B cell (primary cell): Measurements from ENCODE around the gene UCKL1. TPM values are rescaled to one million over a fixed set of nuclear protein-coding genes. Genes with fewer than 3 reads are reported as not detected.
A peak's percentile ranks its signal among the peaks of the same experiment; 100 is the strongest.

Experiments
- ATAC-seq: fragments of 200-7000 bp; cut with Tn5 transposase; one replicate; pipeline ENCODE4 v1.10.0; 2021; ENCODE audit warnings: low read depth, mild to moderate bottlenecking, moderate number of reproducible peaks, moderate library complexity
- CTCF ChIA-PET: fragments of 350-600 bp; sonication (Branson Sonifier 250); formaldehyde crosslinking; loops from one replicate; lab custom pipeline; 2021; ENCODE audit warnings: antibody characterized with exemption, inconsistent platforms; lab: Charles Lee
- POLR2A ChIA-PET: fragments of 350-600 bp; sonication (Branson Sonifier 250); formaldehyde crosslinking; loops from one replicate; lab custom pipeline; 2021; ENCODE audit warnings: antibody characterized with exemption; lab: Charles Lee
- DNase-seq: peaks from one replicate; pipeline ENCODE4 v3.0.0; 2013
- H2AFZ ChIP-seq: 2 replicates; pipeline ENCODE4 v1.6.1; 2012; ENCODE audit warnings: mild to moderate bottlenecking, low read depth, low read length; ENCODE audit not compliant: insufficient read depth, poor library complexity, severe bottlenecking
- H3K27ac ChIP-seq, 2 donors: 1 replicate in 1 of 2; 2 replicates in 1 of 2; pipeline ENCODE4 v1.5.1; 2012 to 2013; ENCODE audit warnings: low read length in 2 of 2, mild to moderate bottlenecking in 2 of 2, moderate library complexity in 1 of 2
- H3K27me3 ChIP-seq, 4 experiments: fragments of 200-600 bp in 1 of 4; sonication (generic) in 1 of 4; replicated peaks in 1 of 4; 1 replicate in 2 of 4; 2 replicates in 2 of 4; pipeline versions ENCODE4 v1.6.1 to v1.7.0; 2013 to 2016; ENCODE audit warnings: low read length in 3 of 4, mild to moderate bottlenecking in 2 of 4, mixed read lengths in 1 of 4, moderate library complexity in 1 of 4; ENCODE audit not compliant: insufficient read depth in 4 of 4, control insufficient read depth in 3 of 4; ENCODE audit errors: control extremely low read depth in 1 of 4
- H3K36me3 ChIP-seq, 2 experiments: replicated peaks in 1 of 2; 1 replicate in 1 of 2; 2 replicates in 1 of 2; pipeline versions ENCODE4 v1.6.1 to v1.7.1; 2013; ENCODE audit warnings: low read length in 1 of 2; ENCODE audit not compliant: insufficient read depth in 2 of 2, control insufficient read depth in 1 of 2; ENCODE audit errors: control extremely low read depth in 1 of 2, extremely low read depth in 1 of 2
- H3K4me1 ChIP-seq, 2 donors: fragments of 200-600 bp in 1 of 2; sonication (generic) in 1 of 2; 1 replicate in 1 of 2; 2 replicates in 1 of 2; pipeline versions ENCODE4 v1.5.1 to v1.6.1; 2013 to 2017; ENCODE audit warnings: low read length in 2 of 2; ENCODE audit not compliant: control insufficient read depth in 2 of 2, insufficient read depth in 2 of 2
- H3K4me2 ChIP-seq: replicated peaks from 2 replicates; pipeline ENCODE3; 2012; ENCODE audit warnings: mild to moderate bottlenecking, low read depth, low read length; ENCODE audit not compliant: poor library complexity, severe bottlenecking
- H3K4me3 ChIP-seq, 5 experiments: fragments of 200-600 bp in 1 of 5; sonication (generic) in 1 of 5; 1 replicate in 3 of 5; 2 replicates in 2 of 5; pipeline versions ENCODE4 v1.5.1 to v1.7.0; 2011 to 2016; ENCODE audit warnings: low read length in 4 of 5, mild to moderate bottlenecking in 4 of 5, low read depth in 2 of 5, control low read depth in 1 of 5, moderate library complexity in 1 of 5; ENCODE audit not compliant: insufficient read depth in 1 of 5; ENCODE audit errors: control extremely low read depth in 1 of 5, extremely low read depth in 1 of 5
- H3K79me2 ChIP-seq: fragments of 200-600 bp; sonication (generic); one replicate; pipeline ENCODE4 v1.6.0; 2016; ENCODE audit warnings: low read length; ENCODE audit not compliant: control insufficient read depth, insufficient read depth
- H3K9ac ChIP-seq: fragments of 200-600 bp; sonication (generic); 2 replicates; pipeline ENCODE4 v1.6.1; 2017; ENCODE audit warnings: mild to moderate bottlenecking, low read length, moderate library complexity
- H3K9me3 ChIP-seq, 3 donors: one replicate each; pipeline versions ENCODE4 v1.6.1 to v1.7.1; 2013; ENCODE audit warnings: low read length in 2 of 3; ENCODE audit not compliant: control insufficient read depth in 2 of 3, insufficient read depth in 1 of 3; ENCODE audit errors: control extremely low read depth in 1 of 3
- H4K20me1 ChIP-seq: 2 replicates; pipeline ENCODE4 v1.6.0; 2012; ENCODE audit warnings: mild to moderate bottlenecking, low read length; ENCODE audit not compliant: insufficient read depth, control insufficient read depth, poor library complexity, severe bottlenecking
- H3K27ac Mint-ChIP-seq: one replicate; pipeline ENCODE4 v1.8.0; 2021; ENCODE audit warnings: mixed read lengths
- H3K27me3 Mint-ChIP-seq: one replicate; pipeline ENCODE4 v1.8.0; 2021; ENCODE audit warnings: mixed read lengths
- H3K4me1 Mint-ChIP-seq: one replicate; pipeline ENCODE4 v1.8.0; 2021; ENCODE audit warnings: mixed read lengths
- H3K4me3 Mint-ChIP-seq: one replicate; pipeline ENCODE4 v1.8.0; 2021; ENCODE audit warnings: mixed read lengths
- H3K9me3 Mint-ChIP-seq: one replicate; pipeline ENCODE4 v1.8.0; 2022; ENCODE audit warnings: mixed read lengths; ENCODE audit not compliant: insufficient read depth
- EZH2 ChIP-seq: IDR thresholded peaks from 2 replicates; pipeline ENCODE4 v1.6.1; 2012; ENCODE audit warnings: borderline replicate concordance, low read depth, mild to moderate bottlenecking, moderate library complexity, low read length; ENCODE audit not compliant: insufficient read depth, poor library complexity, severe bottlenecking
- WGBS: methylation state at CpG from one replicate; pipeline ENCODE4 v1.1.5; 2013; ENCODE audit warnings: missing lambda C conversion rate; ENCODE audit not compliant: insufficient coverage; 5-methylcytosine and 5-hydroxymethylcytosine counted together
- intact Hi-C: fragments of 100-400 bp; cut with micrococcal nuclease; formaldehyde crosslinking; loops from one replicate; pipeline ENCODE4 v1.10.0; 2022
- polyA plus RNA-seq: library from polyadenylated mRNA; depleted of rRNA; stranded (reverse); fragments of >200 nt; gene quantifications from 2 replicates; pipeline ENCODE4 v1.2.3, GENCODE V29; 2012
- total RNA-seq, 2 donors: library from RNA; stranded (reverse); fragments of 120-200 nt in 1 of 2; gene quantifications; 1 replicate in 1 of 2; 2 replicates in 1 of 2; pipeline versions ENCODE4 v1.2.3 to v1.2.4, GENCODE V29; 2013 to 2022
- TF ChIP-seq, protein P1 (sequence below): fragments of 200-600 bp; IDR thresholded peaks from one replicate; pipeline ENCODE4 v1.8.0; 2022; ENCODE audit warnings: antibody characterized with exemption, mild to moderate bottlenecking

UCKL1 gene
- total and polyA plus RNA-seq, 2 donors (not counting 1 experiment from before 2014, with no cell fraction given), result 106 to 199 TPM

DNA sequence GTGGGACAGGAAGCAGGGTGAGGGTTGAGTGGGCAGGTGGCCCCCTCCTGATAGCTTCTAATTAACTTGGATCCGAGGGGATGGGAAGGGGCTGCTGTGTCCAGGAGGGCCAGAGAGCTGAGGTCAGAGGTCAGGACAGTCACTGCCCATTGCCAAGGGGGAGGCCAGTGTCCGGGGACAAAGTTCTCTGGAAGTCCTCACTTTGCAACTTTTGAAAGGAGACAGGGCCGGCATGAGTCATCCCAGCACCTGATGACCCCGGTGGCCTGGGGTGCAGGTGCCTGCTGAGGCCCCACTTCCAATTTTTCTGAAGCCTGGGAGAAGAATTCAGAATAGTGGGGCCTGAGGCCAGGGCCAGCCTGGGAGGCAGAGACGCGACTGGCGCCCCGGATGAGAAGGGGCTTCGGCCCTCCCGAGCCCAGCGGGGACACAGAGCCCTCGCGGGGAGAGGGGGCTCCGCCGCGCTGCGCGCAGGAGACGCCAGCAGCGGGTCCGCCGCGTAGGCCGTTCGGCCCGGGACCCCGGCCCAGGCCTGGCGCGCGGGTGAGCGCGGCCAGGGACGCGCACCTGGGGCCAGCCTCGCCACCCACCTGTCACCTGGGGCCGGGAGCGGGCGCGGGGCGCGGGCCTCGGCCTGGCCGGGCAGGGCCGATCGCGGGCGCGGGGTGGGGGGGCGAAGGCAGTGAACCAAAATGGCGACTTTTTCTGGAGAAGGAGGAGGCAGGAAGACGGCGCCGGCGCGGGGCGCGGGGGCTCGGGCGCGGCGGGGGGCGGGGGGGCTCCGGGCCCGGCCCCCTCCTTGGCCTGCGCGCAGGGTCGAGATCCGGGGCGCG, 12.9 kb upstream of the UCKL1 start:
- ATAC-seq (peak; percentile 10), DNase-seq (no peak)
- Histone ChIP-seq H3K36me3 (peaks cover 0 to 4% of the 10 kb centered on the region in 2 experiments), H4K20me1 (no peaks in the 10 kb centered on the region), H2AFZ (peak overlapping the region; percentile 66), H3K27me3 (no peaks in the 10 kb centered on the region), H3K4me1 (peaks cover 13 to 21% of the 10 kb centered on the region in 2 donors), H3K4me2 (peak overlapping the region; percentile 90), H3K9ac (peak overlapping the region; percentile 64), H3K27ac (no peak overlapping the region), H3K4me3 (peak overlapping the region in 4 of 5 experiments; percentile 31 to 64 (median 50)), H3K79me2 (no peaks in the 10 kb centered on the region), H3K9me3 (peaks cover 0 to 21% (median 0%) of the 10 kb centered on the region in 3 donors)
- Mint-ChIP-seq H3K9me3 (no peaks in the 10 kb centered on the region), H3K27ac (peak overlapping the region; percentile 46), H3K4me1 (peaks cover 17% of the 10 kb centered on the region), H3K4me3 (peak overlapping the region; percentile 86), H3K27me3 (no peaks in the 10 kb centered on the region)
- 2% methylated on average over 70 of the region's 70 CpGs for WGBS
- CTCF ChIA-PET, result interaction anchor here (1.4 kb wide), 1 partner anchor 432 kb away, joined by 3 read pairs; no protein-coding TSS in a partner anchor
- no peak for TF ChIP-seq EZH2
- TF ChIP-seq, protein P1, sequence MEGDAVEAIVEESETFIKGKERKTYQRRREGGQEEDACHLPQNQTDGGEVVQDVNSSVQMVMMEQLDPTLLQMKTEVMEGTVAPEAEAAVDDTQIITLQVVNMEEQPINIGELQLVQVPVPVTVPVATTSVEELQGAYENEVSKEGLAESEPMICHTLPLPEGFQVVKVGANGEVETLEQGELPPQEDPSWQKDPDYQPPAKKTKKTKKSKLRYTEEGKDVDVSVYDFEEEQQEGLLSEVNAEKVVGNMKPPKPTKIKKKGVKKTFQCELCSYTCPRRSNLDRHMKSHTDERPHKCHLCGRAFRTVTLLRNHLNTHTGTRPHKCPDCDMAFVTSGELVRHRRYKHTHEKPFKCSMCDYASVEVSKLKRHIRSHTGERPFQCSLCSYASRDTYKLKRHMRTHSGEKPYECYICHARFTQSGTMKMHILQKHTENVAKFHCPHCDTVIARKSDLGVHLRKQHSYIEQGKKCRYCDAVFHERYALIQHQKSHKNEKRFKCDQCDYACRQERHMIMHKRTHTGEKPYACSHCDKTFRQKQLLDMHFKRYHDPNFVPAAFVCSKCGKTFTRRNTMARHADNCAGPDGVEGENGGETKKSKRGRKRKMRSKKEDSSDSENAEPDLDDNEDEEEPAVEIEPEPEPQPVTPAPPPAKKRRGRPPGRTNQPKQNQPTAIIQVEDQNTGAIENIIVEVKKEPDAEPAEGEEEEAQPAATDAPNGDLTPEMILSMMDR, result no peak
- POLR2A ChIA-PET, result no interaction called here
- intact Hi-C loops, result no loop called here
